DMS79 (cell line): Measurements from ENCODE around the gene MKLN1.
"Not testable (repeated sequence)": the region's sequence is repeated elsewhere in the genome, so short reads cannot be mapped to it uniquely, and the experiment has no call there.

Experiments
- DNase-seq: peaks from one replicate; lab custom pipeline; 2025; lab: John Stamatoyannopoulos, UW

The MKLN1 gene

DNA sequence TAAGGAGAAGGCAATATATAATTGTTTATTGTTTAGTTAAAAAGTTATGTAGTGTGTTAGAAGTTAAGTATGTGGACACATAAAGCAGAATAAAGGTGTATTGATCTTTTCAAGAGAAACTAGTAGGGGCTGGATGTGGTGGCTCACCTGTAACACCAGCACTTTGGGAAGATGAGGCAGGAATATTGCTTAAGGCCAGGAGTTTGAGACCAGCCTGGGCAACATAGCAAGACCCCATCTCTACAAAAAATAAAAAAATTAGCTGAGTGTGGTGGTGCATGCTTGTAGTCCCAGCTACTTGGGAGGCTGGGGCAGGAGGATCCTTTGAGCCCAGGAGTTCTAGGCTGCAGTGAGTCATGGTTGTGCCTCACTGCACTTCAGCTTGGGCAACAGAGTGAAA, 135.0 kb downstream of the MKLN1 start:
- DNase-seq: not testable (repeated sequence)

DNA sequence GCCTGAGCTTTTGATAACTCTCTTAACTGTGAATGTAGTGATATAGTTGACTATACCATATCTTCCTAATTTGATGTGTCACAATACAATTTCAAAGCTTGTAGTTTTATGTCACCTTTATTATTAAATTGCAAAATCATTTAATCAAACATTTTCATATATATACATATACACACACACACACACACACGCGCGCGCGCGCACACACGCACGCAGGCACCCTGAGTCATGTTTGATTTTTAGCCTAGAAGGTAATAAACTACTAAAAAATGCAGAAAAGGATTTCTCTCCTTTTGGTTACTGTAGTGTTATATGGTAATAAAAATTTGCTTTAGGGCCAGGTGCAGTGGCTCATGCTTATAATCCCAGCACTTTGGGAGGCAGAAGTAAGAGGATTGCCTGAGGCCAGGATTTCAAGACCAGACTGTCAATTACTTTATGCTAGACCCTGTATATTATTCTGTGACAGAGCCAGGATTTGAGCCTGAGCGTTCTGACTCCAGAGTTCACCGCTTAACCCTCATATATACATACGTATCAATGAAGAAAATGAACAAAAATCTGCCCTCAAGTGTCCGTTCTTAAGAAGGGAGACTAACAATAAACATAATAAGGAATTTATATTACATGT, 139.2 kb downstream of the MKLN1 start:
- no peak for DNase-seq

DNA sequence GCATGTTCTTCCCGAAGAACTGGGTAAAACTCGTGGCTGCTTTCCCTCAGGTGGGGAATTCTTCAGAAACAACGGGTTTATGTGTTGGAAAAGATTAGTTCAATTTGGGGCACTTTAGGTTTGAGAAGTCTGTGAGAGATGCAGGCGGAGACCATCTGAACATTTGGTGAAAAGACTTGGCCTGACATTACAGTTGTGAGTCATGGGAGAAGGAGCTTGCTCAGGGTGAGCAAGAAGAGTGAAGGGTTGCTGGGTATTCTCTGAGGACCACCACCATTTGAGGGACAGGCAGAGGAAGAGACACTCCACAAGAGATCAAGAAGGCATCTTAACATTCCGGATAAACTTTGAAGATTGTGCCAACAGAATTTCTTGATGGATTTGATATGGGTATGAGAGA, 140.1 kb downstream of the MKLN1 start:
- no peak for DNase-seq

DNA sequence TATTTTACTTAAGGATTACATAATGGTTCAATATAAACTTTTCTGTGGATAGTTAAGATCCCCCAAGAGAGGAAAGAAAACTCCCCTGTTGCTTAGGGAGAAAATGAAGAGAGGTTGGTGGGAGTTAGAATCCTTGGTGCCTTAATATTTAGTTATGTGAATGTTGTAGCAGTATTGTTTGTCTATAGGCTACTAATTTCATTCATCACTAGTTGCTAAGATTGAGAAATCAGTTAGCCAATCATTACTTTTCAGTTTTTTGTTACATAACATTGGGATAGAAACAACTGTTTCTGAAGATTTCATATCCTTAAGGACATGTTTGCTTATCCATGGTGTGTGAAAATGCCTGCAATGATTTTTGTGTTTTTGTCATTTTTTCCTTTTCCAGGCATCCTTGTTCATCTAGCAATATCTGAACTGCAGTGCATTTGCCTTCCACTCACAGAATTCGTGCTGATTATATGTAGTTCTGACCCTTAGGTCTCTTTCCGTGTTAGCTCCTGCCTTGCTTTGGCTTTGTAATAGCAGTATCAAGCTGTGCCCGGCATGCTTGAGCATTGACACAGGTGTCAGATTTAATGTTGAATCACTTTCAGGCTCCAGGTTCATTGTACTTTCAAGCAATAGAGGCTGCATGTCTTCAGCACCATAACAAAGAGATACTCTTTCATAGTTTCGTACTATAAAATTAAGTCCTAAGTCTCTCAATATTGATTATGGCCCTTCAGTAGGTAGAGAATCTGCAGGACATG, 143.8 kb downstream of the MKLN1 start:
- DNase-seq: no peak

DNA sequence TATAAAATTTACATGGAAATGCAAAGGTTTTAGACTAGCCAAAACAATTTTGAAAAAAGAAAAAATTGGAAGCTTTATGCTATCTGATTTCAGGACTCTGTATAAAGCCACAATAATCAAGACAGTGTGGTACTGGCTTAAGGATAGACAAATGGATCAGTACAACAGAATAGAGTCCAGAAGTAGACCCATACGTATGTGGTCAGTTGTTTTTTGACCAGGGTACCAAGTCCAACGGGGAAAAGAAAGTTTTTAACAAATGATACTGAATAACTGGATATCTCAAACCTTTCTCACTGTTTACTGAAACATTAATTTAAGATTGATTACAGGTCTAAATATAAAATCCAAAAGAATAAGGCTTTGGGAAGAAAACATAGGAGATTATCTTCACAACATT, 149.1 kb downstream of the MKLN1 start:
- DNase-seq: no peak

DNA sequence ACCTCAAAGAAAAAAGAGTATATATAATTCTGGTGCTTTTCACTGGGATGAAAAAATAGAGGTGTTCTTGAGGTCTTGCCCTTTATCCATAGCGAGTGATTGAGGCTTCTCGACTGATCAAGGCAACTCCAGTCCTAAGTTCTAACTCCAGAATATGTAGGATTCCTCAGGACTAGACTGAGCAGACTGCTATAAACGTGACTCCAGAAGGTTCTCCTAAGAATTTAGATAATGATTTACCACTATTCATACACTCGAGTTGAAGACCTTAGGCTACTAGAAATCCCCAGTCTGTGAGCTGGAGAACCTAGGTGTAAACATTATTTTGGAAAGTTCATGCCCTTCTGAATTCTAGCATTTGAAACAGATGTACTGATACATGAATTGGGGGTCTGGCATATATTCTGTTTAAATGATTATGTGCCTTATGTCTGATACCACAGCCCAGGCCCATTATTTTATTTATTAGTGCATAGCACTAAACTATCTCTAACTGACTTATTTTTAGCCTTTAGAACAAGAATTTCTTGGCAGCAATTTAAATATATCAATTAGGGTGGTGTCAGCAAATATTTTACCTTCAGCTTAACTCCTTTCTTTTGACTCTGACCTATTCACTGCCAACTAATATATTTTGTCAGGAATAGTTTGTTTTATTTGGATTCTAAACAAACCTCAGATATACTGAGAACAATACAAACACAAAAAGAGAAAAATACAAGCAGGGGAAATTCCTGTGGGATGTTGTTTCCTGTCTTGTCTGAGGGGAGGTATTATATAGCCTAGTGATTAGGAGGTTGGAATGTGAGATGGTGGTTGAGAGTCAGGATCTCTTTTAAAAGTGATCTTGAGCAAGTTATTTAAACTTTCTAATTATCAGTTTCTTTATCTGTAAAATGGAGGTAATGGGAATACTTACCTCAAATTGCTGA, 153.0 kb downstream of the MKLN1 start:
- DNase-seq: no peak

DNA sequence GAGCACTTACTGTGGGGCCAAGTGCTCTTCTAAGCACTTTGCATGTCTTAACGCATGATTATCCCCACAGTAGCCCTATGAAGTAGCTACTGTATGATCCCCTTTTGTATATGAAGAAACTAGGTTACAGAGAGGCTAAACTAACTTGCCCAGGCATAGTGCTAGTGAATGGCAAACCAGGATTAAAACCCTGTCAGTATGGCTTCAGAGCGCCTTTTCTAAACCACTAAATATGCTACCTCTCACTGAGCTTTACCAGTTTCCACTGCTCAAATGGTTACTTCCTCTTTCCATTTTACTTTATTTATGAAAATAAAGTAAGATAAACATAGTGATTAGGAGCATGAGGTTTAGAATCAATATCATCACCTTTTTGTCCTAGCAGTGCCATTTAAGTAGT, 155.1 kb downstream of the MKLN1 start:
- no peak for DNase-seq

DNA sequence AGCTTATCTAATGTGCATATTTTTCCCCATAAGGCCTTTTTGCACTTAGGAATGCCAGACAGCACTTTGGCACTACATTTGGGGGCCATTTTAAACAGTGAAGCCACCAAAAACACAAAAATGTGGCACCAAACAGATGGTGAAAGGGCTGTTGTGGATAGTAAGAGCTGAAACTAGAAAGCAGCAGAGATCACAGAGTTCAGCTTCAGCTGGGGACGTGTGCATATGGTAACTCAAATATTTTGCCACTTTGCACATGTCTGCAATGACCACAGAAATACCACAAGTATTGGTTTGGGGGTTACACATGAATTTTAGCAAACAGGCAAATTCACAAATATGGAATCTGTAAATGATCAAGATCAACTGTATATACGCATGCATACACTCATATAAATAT, 155.9 kb downstream of the MKLN1 start:
- DNase-seq: no peak

DNA sequence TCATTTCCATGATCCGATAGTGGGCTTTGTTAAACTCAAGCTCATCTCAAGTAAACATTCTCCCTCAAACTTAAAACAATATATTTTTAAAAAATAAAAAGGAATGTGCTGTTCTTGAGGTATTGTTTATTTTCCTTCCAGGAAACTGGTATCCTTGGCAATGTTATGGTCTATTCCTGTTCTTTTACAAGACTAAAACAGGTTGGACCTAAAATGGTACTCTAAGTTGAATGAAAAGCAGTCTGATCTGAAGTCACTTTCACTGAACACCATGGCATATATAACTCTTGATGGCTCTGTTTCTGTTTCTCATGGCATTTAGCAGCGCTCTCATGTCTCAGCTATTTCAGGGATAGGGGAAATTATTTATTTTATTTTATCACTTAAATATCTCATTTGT, 158.7 kb downstream of the MKLN1 start:
- DNase-seq: no peak

DNA sequence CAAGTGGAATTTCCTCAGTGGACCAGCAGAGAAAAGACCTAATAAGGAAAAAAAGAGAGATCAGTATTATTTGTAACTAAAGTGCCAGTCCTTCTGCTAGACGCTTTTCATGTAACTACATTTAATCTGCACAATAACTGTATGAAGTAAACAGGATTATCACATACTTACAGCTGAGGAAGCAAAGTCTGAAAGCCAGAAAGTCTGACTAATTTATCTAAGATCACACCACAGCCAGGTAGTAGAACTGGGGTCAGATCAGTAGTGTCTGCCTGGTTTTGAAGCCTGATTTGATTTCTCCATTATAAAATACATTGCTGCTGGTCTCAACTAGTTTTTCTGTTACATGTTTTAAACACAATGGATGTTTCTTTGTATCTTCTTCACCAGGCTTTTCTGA, 159.5 kb downstream of the MKLN1 start:
- no peak for DNase-seq

DNA sequence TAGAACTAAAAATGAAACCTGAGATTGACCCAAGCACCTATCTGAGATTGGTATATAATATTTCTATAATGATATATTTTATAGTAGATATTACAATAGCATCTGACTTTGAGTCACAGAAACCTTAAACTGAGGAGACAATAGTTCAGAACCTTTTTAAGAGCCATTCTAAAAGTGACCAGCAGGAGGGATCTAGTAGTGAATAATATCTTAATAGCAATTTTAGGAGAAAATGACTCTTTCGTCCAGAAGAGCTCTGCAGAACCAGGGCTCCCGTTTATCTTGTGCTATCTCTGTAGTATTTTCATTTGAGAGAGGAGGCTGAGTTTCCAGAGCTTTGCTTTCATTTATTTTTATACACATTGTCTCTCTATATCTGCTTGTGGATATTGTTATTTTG, 160.7 kb downstream of the MKLN1 start:
- DNase-seq: no peak

DNA sequence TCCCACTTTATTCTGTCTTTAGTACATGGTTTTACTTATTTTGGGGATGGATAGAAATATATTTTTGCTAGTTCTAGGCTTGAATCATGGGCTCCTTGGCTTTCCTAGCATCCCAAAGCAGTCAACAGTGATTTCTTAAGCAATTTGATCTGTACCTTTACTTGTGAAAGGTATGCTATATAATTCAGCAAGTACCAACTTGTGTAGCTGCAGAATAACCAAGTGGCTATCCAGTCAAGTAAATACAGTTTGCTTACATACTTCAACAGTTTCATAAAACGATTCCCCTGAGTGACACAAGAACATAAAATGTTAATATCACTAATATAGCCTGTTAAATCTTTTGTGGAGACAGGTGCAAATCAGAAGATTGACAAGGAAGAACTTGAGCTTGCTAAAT, 161.5 kb downstream of the MKLN1 start:
- DNase-seq: no peak

DNA sequence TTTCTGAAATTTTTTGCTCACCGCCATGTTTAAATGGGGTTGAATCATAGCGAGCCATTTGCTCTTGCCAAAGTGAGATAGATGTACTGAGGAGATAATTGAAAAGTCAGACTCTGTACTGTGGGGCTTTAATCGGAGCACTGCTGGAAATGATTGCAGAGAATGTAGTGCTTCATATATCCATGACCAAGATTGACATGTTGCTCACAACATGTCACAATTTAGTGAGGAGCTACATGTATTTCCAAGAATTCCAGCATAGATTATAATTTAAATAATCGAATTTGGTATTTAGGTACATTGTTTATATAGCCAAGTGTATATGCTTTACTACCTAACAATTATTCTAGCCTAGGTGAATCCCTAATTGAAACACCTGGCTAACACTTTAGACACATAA, 162.2 kb downstream of the MKLN1 start:
- DNase-seq: no peak

DNA sequence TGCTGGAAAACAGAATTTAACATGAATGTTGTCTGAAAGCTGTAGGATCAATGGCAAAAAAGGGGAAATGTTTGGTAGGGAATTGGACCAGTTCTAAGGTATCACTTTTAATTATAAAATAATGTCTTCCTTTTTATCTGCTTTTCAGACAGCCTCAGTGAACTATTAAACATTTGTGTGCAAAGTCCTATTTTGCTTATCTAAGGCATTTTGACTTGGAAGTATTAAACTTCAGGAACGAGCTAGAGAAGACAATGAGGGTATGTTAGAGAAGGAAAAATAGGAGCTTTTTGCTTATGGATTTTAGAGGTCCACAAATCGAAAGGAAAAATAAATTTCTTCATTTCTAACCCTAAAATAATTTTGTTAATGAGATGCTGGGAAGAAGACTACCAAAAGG, 165.4 kb downstream of the MKLN1 start:
- no peak for DNase-seq

DNA sequence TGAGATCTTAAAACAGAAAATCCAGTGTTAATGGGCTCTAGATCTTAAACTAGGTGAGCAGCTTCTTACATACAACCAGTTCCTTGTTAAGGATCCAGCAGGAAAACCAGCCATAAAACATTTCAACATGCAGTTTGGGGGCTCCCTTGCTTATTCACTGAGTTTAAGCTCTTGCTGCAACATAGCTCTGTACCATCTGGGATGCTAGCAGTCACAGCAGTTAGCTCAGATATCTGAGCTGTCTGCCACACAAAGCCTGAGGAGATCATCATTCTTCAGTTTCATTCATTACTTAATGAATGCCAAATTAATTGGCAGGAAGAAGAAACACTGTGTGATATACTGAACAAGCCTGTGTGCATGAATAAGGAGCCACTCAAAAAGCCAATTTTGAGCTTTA, 165.9 kb downstream of the MKLN1 start:
- DNase-seq: no peak

DNA sequence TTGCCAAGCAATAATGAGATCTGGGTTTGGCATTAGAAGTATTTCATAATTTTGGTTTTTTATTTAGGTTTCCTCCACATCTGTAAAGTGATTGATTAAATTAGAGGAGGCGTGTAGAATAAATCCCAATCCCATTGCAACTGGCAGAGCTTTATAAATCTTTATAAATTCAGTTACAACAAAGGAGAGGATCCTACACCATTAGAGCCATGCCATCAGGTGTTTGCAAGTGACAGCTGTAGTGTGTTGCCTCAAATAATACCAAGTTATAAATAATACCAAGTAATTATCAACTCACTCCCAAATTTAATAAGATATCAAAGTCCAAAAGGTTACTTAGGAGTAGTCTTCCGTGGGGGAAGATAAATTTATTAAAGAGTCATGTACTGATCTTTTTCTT, 166.5 kb downstream of the MKLN1 start:
- DNase-seq: no peak

DNA sequence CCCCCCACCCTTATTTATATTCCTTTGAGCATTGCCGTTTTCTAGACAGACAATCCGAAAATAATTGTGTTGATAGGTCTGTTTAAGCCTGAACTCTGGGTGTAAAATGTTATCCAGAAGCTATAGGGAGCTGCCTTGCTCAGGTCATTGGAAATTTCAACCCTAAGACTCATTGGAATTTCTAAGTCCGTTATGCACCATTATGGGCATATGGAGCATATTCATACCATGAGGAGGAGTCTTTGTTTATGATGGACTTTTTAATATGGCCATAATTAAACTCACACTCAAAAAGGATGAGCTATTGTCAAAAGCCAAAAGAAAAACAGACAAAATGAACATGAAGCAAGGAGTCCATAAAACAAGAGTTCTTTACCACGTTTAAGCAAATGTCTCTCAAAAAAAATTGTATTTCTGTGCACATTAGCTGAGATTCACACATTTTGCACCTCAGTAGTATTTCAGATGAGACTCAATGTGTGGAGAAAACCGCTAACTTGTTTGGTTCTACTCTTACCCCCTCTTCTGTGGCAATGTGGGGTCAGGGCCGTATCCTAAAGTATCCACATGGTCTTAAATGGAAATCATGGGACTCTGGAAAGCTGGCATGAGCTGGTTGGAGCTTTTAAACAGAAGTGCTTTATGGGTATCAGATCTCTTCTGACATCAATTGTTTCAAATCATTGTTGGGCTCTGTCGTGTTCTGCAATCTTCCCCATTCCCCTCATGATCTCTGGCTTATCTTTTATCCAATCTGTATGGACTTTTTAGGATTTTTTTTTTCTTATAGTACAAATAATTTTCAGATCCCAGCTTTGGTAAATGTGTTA, 168.2 kb downstream of the MKLN1 start:
- DNase-seq: no peak

DNA sequence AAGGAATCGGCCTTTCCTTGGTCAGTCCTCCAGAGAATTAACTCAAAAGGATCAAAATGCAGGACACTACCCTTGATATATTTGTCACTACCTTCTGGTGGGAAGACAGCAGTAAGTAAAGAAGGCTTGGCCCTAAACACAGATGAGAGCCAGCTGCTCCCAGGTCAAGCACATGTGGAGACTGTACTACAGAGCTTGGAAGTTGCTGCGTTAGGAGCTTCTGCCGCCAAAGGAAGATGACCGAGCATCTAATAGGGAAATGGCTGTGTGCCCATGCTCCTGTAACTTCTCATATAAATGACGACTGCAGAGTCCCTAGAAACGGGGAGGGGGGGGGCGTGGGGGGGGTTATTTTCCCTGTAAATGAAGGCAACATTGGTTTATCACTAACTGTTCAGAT, 169.8 kb downstream of the MKLN1 start:
- DNase-seq: no peak

DNA sequence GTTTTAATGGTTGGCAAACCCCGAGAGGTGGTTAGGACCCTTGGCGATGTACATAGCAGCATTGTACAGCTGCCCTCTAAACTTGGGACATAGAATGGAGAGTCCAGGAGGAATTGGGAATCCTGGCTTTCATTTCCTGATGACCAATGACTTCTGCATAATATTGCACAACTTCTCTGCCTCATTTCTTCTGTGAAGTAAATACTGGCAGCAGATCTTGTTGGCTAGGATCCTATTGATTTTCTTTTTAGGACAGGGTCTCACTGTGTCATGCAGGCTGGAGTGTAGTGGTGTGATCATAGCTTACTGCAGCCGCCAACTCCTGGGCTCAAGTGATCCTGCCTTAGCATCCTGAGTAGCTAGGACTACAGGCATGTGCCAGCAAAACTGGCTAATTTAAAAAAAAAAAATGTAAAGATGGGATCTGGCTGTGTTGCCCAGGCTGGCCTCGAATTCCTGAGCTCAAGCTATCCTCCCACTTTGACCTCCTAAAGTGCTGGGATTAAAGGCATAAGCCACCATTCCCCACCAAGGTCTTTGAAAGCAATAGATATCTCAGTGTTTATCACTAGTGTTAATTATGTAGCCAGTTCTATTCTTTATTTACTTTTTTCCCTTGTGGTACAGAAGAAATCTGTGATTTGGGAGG, 170.7 kb downstream of the MKLN1 start:
- no peak for DNase-seq

DNA sequence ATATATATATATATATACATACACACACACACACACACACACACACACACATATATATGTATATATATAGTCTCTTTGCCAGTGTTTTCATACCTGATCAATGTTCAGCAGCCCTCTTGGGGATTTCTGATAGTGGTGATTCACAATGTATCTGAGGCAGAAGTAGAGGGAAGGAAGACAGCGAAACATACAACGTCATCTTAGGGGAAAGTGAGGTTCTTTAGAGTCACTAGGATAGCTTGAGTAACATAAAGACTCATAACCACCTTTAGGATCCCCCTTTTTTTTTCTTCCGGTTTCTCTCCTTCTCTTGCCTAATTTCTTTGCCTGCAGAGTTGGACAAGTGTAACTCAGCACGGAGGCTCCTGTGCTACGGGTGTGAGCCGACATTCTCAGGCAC, 172.1 kb downstream of the MKLN1 start:
- DNase-seq: no peak

DNA sequence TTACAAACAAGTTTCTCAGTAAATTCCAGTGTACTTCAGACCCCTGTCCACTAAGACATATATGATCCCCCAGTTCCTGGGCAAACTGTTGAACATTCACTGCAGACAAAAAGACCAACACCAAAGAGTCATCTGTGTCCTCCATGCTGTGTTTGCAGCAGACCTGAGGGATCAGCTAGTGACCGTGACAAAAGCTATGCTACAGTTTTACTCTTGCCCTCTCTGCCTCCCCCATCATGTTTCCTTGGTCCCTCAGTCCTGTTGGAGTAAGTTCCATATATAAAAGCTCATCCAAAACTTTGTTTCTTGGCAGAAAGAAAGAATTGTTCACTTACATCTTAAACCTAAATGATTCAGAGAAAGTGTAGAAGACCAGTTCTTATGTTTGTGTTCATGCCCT, 172.7 kb downstream of the MKLN1 start:
- no peak for DNase-seq

DNA sequence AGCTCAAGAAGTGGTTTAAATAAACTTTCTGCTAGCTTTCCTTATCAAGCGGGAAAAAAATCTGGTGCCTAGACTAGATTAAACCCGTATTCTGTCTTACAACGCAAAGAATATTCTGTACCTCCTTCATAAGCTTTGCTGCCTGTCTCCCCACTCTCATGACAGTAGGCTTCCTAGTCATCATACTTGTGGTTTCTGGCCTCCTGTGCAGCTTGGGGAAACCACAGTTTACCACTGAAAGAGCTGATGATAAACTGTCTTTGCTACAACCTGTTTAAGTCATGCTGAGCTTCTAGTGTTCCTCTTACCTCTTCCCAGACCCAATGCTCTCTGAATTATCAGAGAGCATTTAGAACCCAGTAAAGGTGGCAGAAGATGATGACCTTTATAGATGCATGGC, 173.7 kb downstream of the MKLN1 start:
- no peak for DNase-seq
